WTC11 (cell line): ENCODE measurements around the gene BCOR. TPM values are rescaled to one million over a fixed set of nuclear protein-coding genes. Genes with fewer than 3 reads are reported as not detected.

Experiments
- ATAC-seq: fragments of 200-7000 bp; cut with Tn5 transposase; 2 replicates; pipeline ENCODE4 v1.10.0; 2021; ENCODE audit warnings: mild to moderate bottlenecking, moderate library complexity
- CTCF ChIA-PET: fragments of 300-600 bp; sonication (Branson Sonifier 250); formaldehyde crosslinking; loops from one replicate; lab custom pipeline; 2021; ENCODE audit warnings: antibody characterized with exemption; lab: Charles Lee
- POLR2A ChIA-PET: fragments of 350-600 bp; sonication (Branson Sonifier 250); formaldehyde crosslinking; loops from one replicate; lab custom pipeline; 2021; ENCODE audit warnings: antibody characterized with exemption; lab: Charles Lee
- DNase-seq: peaks from one replicate; pipeline ENCODE4 v3.0.0; 2021; ENCODE audit warnings: low spot score
- H3K27ac Mint-ChIP-seq: 2 replicates; pipeline ENCODE4 v1.8.0; 2021; ENCODE audit warnings: mixed read lengths
- H3K27me3 Mint-ChIP-seq: 2 replicates; pipeline ENCODE4 v1.8.0; 2021; ENCODE audit warnings: low read depth, mild to moderate bottlenecking, moderate library complexity, mixed read lengths
- H3K36me3 Mint-ChIP-seq: 2 replicates; pipeline ENCODE4 v1.8.0; 2021; ENCODE audit warnings: mixed read lengths
- H3K4me1 Mint-ChIP-seq: 2 replicates; pipeline ENCODE4 v1.8.0; 2022; ENCODE audit warnings: mixed read lengths
- H3K4me3 Mint-ChIP-seq: 2 replicates; pipeline ENCODE4 v1.8.0; 2021; ENCODE audit warnings: mild to moderate bottlenecking, moderate library complexity, mixed read lengths
- H3K9me3 Mint-ChIP-seq: 2 replicates; pipeline ENCODE4 v1.8.0; 2021; ENCODE audit warnings: mixed read lengths
- CBFB ChIP-seq: sonication (generic); formaldehyde crosslinking; IDR thresholded peaks from 2 replicates; pipeline ENCODE4 v1.8.1; 2022; ENCODE audit warnings: mild to moderate bottlenecking, low read depth, missing genetic modification reagents
- CREB1 ChIP-seq: sonication (generic); formaldehyde crosslinking; IDR thresholded peaks from 2 replicates; pipeline ENCODE4 v1.8.0; 2023; ENCODE audit warnings: mild to moderate bottlenecking, missing genetic modification reagents
- ESRRA ChIP-seq: sonication (generic); formaldehyde crosslinking; IDR thresholded peaks from 2 replicates; pipeline ENCODE4 v1.8.1; 2022; ENCODE audit warnings: mild to moderate bottlenecking, missing genetic modification reagents, borderline replicate concordance
- ETV6 ChIP-seq: sonication (generic); formaldehyde crosslinking; IDR thresholded peaks from 2 replicates; pipeline ENCODE4 v1.8.1; 2022; ENCODE audit warnings: mild to moderate bottlenecking, missing genetic modification reagents
- GABPB1 ChIP-seq: sonication (generic); formaldehyde crosslinking; IDR thresholded peaks from 2 replicates; pipeline ENCODE4 v1.8.1; 2023; ENCODE audit warnings: mild to moderate bottlenecking, missing genetic modification reagents
- IRF2 ChIP-seq: sonication (generic); formaldehyde crosslinking; IDR thresholded peaks from 2 replicates; pipeline ENCODE4 v1.8.0; 2022; ENCODE audit warnings: low read depth, missing genetic modification reagents, borderline replicate concordance
- MLX ChIP-seq: sonication (generic); formaldehyde crosslinking; IDR thresholded peaks from 2 replicates; pipeline ENCODE4 v1.8.1; 2023; ENCODE audit warnings: mild to moderate bottlenecking, missing genetic modification reagents, moderate library complexity
- NFYB ChIP-seq: sonication (generic); formaldehyde crosslinking; conservative IDR thresholded peaks from 2 replicates; pipeline ENCODE4 v1.8.0; 2022; ENCODE audit warnings: low read depth, missing genetic modification reagents
- NR3C1 ChIP-seq: sonication (generic); formaldehyde crosslinking; conservative IDR thresholded peaks from 2 replicates; pipeline ENCODE4 v1.8.1; 2023; ENCODE audit warnings: low read depth, mild to moderate bottlenecking, missing genetic modification reagents
- SOX15 ChIP-seq: fragments of 250-450 bp; sonication (Bioruptor Pico); IDR thresholded peaks from 2 replicates; pipeline ENCODE4 v1.9.0; 2021; ENCODE audit warnings: mild to moderate bottlenecking
- ZBTB21 ChIP-seq: sonication (generic); formaldehyde crosslinking; IDR thresholded peaks from 2 replicates; pipeline ENCODE4 v1.8.1; 2023; ENCODE audit warnings: mild to moderate bottlenecking, missing genetic modification reagents, borderline replicate concordance
- ZNF138 ChIP-seq: sonication (generic); formaldehyde crosslinking; conservative IDR thresholded peaks from 2 replicates; pipeline ENCODE4 v1.8.1; 2022; ENCODE audit warnings: mild to moderate bottlenecking, moderate library complexity, missing genetic modification reagents
- ZNF396 ChIP-seq: fragments of 250-450 bp; sonication (Bioruptor Pico); IDR thresholded peaks from 2 replicates; pipeline ENCODE4 v1.8.0; 2021; ENCODE audit warnings: mild to moderate bottlenecking, moderate library complexity, borderline replicate concordance
- total RNA-seq: library from RNA; stranded (reverse); gene quantifications from 3 replicates; pipeline ENCODE4 v1.2.3, GENCODE V29; 2021
- TF ChIP-seq, protein P1 (sequence below): sonication (generic); formaldehyde crosslinking; IDR thresholded peaks from 2 replicates; pipeline ENCODE4 v1.8.0; 2023; ENCODE audit warnings: missing genetic modification reagents
- TF ChIP-seq, protein P2 (sequence below): sonication (generic); formaldehyde crosslinking; IDR thresholded peaks from 2 replicates; pipeline ENCODE4 v1.8.1; 2023; ENCODE audit warnings: mild to moderate bottlenecking, missing genetic modification reagents, moderate library complexity
- TF ChIP-seq, protein P3 (sequence below): fragments of 250-450 bp; sonication (Bioruptor Pico); IDR thresholded peaks from 2 replicates; pipeline ENCODE4 v1.8.0; 2021; ENCODE audit warnings: mild to moderate bottlenecking
- TF ChIP-seq, protein P4 (sequence below): sonication (generic); formaldehyde crosslinking; IDR thresholded peaks from 2 replicates; pipeline ENCODE4 v1.8.1; 2022; ENCODE audit warnings: missing genetic modification reagents, borderline replicate concordance
- TF ChIP-seq, protein P5 (sequence below): fragments of 250-450 bp; sonication (Bioruptor Pico); IDR thresholded peaks from 2 replicates; pipeline ENCODE4 v1.9.0; 2021; ENCODE audit warnings: mild to moderate bottlenecking
- TF ChIP-seq, protein P6 (sequence below): sonication (generic); formaldehyde crosslinking; conservative IDR thresholded peaks from 2 replicates; pipeline ENCODE4 v1.8.1; 2022; ENCODE audit warnings: mild to moderate bottlenecking, missing genetic modification reagents

Gene BCOR
- total RNA-seq, 1 experiment from 2014 or later, result 44.5 TPM

DNA sequence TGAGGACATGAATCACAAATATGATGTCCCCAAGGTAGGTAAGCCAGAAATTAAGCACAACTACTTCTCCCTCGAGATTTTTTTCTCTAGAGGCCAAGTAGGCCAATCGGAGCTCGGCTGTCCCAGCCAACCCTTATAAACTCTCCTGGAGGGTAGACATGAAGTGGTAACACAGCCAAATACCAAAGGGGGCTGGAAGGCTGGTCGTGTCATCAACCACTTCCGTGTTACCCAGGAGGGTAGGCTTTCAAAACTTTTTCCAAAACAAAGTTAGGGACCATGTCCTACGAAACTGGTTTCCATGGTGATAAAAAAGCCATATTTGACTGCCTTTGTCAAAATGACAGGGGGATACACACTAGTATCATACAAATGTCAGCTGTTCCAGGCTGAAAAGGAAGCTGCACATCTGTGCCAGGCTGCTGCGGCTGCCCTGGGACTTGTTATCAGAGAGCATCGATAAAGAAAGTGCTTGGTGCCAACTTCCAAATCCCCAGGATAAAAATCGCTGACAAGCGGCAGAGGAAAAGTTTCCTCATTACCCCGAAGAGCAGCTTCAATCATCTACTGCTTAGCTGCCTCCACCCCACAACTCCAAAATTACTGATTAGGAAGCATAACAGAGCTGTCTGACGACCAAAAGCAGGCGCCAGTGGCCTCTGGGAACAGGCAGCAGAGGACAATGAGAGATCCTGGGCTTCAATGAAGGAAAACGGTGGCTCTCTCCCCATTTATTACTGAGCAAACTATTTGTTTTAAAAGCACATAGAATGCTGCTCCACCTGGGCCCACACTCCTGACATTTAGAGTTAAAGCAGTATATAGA is 20.8 kb downstream of the BCOR start:
- TF ChIP-seq, protein P1, sequence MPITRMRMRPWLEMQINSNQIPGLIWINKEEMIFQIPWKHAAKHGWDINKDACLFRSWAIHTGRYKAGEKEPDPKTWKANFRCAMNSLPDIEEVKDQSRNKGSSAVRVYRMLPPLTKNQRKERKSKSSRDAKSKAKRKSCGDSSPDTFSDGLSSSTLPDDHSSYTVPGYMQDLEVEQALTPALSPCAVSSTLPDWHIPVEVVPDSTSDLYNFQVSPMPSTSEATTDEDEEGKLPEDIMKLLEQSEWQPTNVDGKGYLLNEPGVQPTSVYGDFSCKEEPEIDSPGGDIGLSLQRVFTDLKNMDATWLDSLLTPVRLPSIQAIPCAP (CRISPR knock-in tag), result no peak
- TF ChIP-seq, protein P2, sequence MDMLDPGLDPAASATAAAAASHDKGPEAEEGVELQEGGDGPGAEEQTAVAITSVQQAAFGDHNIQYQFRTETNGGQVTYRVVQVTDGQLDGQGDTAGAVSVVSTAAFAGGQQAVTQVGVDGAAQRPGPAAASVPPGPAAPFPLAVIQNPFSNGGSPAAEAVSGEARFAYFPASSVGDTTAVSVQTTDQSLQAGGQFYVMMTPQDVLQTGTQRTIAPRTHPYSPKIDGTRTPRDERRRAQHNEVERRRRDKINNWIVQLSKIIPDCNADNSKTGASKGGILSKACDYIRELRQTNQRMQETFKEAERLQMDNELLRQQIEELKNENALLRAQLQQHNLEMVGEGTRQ (CRISPR knock-in tag), result no peak
- TF ChIP-seq, protein P3, sequence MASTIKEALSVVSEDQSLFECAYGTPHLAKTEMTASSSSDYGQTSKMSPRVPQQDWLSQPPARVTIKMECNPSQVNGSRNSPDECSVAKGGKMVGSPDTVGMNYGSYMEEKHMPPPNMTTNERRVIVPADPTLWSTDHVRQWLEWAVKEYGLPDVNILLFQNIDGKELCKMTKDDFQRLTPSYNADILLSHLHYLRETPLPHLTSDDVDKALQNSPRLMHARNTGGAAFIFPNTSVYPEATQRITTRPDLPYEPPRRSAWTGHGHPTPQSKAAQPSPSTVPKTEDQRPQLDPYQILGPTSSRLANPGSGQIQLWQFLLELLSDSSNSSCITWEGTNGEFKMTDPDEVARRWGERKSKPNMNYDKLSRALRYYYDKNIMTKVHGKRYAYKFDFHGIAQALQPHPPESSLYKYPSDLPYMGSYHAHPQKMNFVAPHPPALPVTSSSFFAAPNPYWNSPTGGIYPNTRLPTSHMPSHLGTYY (CRISPR knock-in tag), result no peak
- no peak for TF ChIP-seq ESRRA (CRISPR knock-in tag)
- no peak for TF ChIP-seq NFYB (CRISPR knock-in tag)
- no peak for TF ChIP-seq CREB1 (CRISPR knock-in tag)
- no peak for TF ChIP-seq MLX (CRISPR knock-in tag)
- no peak for TF ChIP-seq IRF2 (CRISPR knock-in tag)
- TF ChIP-seq, protein P4, sequence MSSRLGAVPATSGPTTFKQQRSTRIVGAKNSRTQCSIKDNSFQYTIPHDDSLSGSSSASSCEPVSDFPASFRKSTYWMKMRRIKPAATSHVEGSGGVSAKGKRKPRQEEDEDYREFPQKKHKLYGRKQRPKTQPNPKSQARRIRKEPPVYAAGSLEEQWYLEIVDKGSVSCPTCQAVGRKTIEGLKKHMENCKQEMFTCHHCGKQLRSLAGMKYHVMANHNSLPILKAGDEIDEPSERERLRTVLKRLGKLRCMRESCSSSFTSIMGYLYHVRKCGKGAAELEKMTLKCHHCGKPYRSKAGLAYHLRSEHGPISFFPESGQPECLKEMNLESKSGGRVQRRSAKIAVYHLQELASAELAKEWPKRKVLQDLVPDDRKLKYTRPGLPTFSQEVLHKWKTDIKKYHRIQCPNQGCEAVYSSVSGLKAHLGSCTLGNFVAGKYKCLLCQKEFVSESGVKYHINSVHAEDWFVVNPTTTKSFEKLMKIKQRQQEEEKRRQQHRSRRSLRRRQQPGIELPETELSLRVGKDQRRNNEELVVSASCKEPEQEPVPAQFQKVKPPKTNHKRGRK (CRISPR knock-in tag), result no peak
- TF ChIP-seq, protein P5, sequence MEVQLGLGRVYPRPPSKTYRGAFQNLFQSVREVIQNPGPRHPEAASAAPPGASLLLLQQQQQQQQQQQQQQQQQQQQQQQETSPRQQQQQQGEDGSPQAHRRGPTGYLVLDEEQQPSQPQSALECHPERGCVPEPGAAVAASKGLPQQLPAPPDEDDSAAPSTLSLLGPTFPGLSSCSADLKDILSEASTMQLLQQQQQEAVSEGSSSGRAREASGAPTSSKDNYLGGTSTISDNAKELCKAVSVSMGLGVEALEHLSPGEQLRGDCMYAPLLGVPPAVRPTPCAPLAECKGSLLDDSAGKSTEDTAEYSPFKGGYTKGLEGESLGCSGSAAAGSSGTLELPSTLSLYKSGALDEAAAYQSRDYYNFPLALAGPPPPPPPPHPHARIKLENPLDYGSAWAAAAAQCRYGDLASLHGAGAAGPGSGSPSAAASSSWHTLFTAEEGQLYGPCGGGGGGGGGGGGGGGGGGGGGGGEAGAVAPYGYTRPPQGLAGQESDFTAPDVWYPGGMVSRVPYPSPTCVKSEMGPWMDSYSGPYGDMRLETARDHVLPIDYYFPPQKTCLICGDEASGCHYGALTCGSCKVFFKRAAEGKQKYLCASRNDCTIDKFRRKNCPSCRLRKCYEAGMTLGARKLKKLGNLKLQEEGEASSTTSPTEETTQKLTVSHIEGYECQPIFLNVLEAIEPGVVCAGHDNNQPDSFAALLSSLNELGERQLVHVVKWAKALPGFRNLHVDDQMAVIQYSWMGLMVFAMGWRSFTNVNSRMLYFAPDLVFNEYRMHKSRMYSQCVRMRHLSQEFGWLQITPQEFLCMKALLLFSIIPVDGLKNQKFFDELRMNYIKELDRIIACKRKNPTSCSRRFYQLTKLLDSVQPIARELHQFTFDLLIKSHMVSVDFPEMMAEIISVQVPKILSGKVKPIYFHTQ (CRISPR knock-in tag), result no peak
- TF ChIP-seq CBFB, result no peak
- no peak for TF ChIP-seq SOX15 (CRISPR knock-in tag)
- no peak for TF ChIP-seq ZNF396 (CRISPR knock-in tag)
- TF ChIP-seq ETV6 (CRISPR knock-in tag), result no peak
- TF ChIP-seq, protein P6, sequence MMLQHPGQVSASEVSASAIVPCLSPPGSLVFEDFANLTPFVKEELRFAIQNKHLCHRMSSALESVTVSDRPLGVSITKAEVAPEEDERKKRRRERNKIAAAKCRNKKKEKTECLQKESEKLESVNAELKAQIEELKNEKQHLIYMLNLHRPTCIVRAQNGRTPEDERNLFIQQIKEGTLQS (CRISPR knock-in tag), result no peak
- no peak for TF ChIP-seq GABPB1 (CRISPR knock-in tag)
- TF ChIP-seq ZBTB21, result no peak
- TF ChIP-seq NR3C1 (CRISPR knock-in tag), result no peak
- TF ChIP-seq ZNF138 (CRISPR knock-in tag), result no peak
- TF ChIP-seq, all 79 proteins: peak for 0
- DNase-seq (no peak), ATAC-seq (no peak)
- H3K4me3 Mint-ChIP-seq, result no peak overlapping the region
- CTCF ChIA-PET, result no interaction called here
- no peaks in the 10 kb centered on the region for H3K9me3 Mint-ChIP-seq
- H3K36me3 Mint-ChIP-seq, result peaks cover 37% of the 10 kb centered on the region
- POLR2A ChIA-PET, result no interaction called here
- H3K27ac Mint-ChIP-seq, result peak overlapping the region; percentile 65; the same call in 1 of the 2 replicates
- H3K27me3 Mint-ChIP-seq, result no peaks in the 10 kb centered on the region
- peaks cover 52% of the 10 kb centered on the region for H3K4me1 Mint-ChIP-seq
